SKM-1 (cell line): Measurements from ENCODE around the gene RPH3AL.

Experiments used
- DNase-seq: peaks from one replicate; lab custom pipeline; 2025; ENCODE audit not compliant: unreplicated experiment; lab: John Stamatoyannopoulos, UW

The RPH3AL gene, protein sequence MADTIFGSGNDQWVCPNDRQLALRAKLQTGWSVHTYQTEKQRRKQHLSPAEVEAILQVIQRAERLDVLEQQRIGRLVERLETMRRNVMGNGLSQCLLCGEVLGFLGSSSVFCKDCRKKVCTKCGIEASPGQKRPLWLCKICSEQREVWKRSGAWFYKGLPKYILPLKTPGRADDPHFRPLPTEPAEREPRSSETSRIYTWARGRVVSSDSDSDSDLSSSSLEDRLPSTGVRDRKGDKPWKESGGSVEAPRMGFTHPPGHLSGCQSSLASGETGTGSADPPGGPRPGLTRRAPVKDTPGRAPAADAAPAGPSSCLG

DNA sequence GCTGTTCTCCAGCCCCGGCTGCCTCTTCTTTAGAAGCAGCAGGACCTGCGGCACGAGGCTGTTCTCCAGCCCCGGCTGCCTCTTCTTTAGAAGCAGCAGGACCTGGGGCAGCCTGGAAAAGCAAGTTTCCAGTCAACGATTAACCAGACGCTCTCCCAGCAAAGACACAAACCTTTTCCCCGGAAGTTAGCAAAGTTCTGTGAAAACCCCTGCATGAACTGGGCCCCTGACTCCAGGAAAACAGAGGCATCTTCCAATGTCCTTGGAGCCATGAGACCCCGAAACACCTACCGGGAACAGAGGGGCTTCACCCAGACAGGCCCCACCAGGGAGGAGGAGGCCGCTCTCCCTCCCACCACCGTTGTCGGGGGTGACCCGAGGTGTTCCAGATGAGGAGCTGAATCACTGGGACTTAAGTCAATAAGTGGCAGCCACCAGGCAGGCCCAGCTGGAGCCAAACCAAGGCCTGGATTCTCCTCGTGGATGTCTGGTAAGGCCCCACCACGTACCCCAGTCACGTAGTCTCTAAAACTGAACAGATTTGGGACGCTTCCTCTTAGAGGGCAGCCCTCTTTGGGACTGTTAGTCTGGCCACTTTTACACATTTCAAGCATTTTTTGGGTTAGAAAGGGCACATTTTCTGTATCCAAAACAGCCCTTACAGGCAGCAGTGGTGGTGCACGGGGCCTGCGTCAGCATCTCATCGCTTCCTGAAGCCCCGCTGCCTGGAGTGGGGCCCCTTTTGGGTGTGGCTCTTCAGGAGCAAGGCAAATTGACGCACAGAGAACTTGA is at the start of gene RPH3AL:
RPH3AL (minus strand) TSS at position 387 of the 792 bp plus-strand sequence. CDS start 25,264 bp downstream, outside the sequence.
- DNase-seq, result no peak

DNA sequence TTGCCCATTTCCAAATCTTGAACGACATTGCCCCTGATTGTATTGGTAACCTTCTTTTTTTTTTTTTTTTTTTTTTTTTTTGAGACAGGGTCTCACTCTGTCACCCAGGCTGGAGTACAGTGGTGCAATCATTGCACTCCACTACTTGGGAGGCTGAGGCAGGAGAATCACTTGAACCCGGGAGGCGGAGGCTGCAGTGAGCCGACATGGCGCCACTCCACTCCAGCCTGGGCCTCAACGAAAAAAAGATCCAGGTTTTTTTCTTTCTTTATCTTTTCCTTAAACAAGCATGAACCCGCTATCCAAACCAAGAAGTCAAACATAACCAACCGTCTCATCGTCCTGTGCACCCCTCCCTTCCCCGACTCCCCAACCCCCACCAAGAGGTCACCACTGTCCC is 47.6 kb upstream of the RPH3AL start:
- no peak for DNase-seq

DNA sequence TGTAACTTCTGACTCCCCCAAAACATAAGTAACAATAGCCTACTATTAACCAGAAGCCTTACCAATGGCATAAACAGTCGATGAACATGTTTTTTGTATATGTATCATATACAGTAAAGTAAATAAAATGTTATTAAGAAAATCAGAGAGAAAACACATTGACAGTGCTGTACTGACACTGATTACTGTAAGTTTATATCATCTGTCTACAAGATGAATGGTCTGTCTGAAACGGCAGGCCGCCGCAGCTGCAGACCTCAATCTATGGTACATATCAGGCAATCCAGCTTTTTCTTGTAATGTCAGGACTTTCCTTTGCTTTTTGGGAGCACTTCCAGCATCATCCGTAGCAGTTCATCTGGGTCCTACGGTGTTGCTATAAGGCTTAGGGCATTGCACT is 44.2 kb upstream of the RPH3AL start:
- DNase-seq, result no peak

GRCh38 chr17:395974-396373 is 43.4 kb upstream of the RPH3AL start:
- DNase-seq, result no peak

GRCh38 chr17:395179-395578 is 42.6 kb upstream of the RPH3AL start:
- no peak for DNase-seq

DNA sequence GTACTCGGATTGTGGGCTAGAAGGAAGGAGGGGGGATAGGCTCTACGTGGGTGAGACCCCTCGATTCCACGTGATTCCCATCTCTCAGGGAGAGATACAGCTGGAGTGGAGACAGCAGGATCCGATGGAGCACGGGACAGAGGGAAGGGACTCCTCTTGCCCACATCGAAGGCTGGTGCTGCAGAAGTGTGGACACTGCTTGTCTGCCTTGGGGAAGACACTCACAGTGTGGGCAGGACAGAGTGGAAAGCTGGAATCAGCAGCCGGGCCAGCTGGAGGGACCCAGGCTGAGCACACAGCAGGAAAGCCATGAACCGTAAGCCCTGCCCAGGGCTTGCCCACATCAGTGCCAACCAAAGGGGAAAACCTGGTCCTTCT is 42.1 kb upstream of the RPH3AL start:
- DNase-seq, result no peak

DNA sequence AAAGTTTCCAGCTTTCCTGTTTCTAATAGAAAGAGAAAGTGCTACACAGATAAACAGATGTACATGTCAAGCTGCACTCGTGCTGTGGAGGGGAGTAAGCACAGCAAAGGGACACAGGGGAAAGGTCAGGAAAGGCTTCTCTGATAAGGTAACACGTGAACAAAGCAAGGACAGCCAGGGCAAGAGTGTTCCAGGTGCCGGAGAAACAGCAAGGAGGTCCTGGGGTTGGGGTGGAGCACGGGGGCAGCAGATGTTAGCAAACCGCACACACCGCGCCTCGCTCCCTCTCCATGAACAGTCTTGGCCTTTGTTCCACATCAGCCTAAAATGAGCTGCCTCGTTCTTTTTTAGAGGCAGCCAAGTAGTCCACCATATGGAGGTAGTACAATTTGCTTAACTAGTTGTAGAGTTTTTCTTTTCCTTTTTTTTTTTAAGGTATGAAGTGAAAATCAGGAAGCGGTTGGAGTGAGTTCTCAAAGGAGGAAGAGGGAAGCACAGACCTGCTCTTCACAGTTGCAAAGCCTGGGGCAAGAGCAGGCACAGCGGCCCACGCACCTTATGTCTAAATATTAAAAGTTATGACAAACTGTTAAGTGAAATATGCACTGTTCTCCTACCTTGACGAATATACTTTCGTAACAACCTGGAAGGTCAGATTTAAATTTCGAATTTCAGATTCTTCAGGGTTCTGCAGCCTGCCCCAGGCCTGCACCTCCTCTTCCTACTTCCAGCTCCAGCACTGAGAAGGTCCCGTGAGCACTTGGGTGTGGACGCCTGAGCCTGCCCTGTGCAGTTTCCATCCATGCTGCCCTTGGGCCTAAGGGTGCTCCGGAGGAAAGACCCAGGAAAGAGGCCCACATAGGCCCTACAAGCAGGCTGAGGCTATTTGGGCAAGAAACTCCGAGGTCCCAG is 41.5 kb upstream of the RPH3AL start:
- DNase-seq, result no peak

- DNase-seq, result no peak
Measured at GRCh38 chr17:391850-392249, 39.2 kb upstream of the RPH3AL start.

- no peak for DNase-seq
Measured at GRCh38 chr17:390025-390424, 37.4 kb upstream of the RPH3AL start.

- DNase-seq, result no peak
Measured at GRCh38 chr17:388087-388486, 35.5 kb upstream of the RPH3AL start.

GRCh38 chr17:386141-386876 is 33.7 kb upstream of the RPH3AL start:
- no peak for DNase-seq

GRCh38 chr17:385836-386140 is 33.2 kb upstream of the RPH3AL start:
- DNase-seq, result no peak

DNA sequence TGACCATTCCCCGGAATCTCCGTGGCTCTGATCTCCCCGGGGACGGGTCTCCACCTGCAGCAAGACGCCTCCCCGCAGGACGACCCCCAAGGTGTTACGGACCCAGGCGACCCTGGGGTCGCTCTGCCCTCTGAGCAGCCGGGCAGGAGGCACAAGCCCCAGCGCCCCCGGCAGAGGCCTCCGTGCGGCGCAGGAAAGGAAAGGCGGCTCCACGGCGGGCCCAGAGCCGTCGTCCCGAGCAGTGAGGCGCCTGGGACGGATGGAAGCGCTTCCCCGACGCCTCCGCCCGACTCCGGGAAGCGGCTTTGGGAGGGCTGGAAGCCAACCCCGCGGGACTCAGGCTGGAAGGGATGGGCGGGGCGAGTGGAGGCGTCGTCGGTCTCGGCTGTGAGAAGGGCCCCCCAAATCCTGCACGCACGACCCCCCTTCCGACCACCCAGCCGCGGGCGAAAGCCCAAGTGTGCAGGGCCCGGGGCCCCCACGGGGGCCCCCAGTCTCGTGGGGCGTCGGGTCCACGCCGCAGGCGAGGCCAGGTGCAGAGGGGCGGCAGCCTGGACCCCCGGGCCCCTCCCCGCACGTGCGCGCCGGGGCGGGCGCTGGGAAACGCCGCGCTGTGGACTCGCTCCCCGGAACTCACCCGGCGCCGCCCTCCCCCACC is 32.7 kb upstream of the RPH3AL start:
- no peak for DNase-seq

- DNase-seq, result no peak
Measured at GRCh38 chr17:384622-385177, 32.1 kb upstream of the RPH3AL start.

DNA sequence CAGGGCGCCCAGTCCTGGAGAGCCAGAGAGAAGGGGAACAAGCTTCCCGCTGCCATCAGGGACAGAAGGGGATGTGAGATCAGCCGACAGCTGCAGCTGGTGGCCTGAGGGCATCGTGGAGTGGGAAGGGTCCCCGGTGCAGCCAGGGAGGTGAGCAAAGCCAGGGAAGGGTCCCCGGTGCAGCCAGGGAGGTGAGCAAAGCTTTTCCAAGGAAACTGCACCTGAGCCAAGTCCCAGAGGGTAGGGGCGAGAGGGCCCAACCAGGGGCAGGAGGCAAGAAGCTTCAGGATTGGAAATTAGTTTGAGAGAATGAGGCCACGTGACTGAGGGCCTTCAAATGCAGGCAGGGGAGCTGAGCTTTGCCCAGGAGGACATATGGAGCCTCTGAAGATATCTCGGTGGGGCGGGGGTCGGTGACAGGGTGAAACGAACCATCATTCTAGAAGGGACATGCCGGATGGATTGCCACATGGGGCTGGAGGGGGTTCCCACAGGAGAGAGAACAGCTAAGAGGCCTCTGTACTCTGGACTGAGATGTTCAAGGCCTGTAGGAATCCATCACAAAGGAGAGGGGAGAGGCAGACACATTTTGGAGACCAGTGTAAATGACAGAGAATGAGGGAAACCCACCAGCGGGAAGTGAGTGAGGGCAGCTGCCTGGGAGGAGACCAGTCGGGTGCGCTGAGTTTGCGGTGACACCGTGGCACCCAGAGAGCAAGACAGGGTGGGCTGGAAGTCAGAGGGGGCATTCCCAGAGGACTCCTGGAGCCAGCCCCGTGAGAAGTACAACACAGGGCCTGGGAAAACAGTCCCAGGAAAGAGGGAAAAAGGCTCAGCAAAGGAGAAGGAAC is 31.4 kb upstream of the RPH3AL start:
- no peak for DNase-seq

DNA sequence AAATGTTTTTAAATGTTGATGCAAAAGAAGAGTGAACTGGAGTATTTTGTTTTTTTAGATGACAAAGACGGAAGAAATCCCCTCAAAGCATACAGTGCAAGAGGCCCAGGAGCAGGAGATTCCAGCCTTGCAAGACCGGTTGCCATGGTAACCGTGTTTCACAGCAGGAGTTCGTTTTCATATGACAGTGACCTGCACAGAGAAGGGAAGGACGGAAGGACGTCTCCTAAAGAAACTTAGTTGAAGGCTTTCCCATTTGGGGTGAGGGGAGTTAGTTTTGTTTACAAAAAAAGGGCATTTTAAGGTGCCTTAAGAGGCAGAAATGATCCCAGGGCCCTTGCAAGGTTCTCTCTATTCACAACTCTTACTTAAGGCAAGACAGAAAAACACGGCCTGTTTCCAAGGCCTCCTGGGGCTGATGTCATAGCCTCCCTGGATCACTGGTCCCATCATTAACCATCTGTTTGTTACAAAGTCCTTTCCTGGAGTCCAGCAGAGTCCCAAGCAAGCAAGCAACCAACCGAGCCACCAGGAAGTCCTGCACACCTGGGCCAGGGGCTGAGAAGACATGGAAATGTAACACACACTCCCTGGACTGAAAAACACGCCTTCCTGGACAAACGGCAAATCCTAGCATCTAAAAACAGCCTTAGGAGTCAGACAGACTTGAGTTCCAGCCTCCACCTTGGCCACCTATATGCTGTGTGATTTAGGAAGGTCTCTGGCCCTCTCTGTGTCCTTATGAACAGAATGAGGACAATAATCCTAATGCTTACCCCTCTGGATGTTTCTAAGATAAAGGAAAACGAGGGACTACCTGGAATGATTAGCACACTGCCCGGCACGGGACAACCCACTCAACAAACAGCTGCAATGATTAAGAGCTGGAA is 30.3 kb upstream of the RPH3AL start:
- DNase-seq, result no peak

GRCh38 chr17:381941-382643 is 29.5 kb upstream of the RPH3AL start:
- no peak for DNase-seq

- no peak for DNase-seq
Measured at GRCh38 chr17:381516-381915, 28.9 kb upstream of the RPH3AL start.
